ENCODE results near the gene SFT2D1.

SFT2D1 gene

GRCh38 chr6:166274739-166275370 is 67.5 kb downstream of the SFT2D1 start:
- DNase-seq: no peak

GRCh38 chr6:166274163-166274562 is 68.2 kb downstream of the SFT2D1 start:
- DNase-seq: no peak

GRCh38 chr6:166271376-166271765 is 71.0 kb downstream of the SFT2D1 start:
- no peak for DNase-seq

GRCh38 chr6:166270706-166271375 is 71.5 kb downstream of the SFT2D1 start:
- DNase-seq: no peak

All from CD4-positive, alpha-beta T cell treated with Interferon alpha-2 for 1 hour (primary cell).